Measurements from ENCODE around the gene SLC52A1. TPM values are rescaled to one million over a fixed set of nuclear protein-coding genes. Genes with fewer than 3 reads are reported as not detected.

The SLC52A1 gene
- total and polyA plus RNA-seq, 2 of the 13 experiments (the other 11 are each of a cell fraction or from before 2014, with no cell fraction given), result 0.03 to 0.13 TPM

DNA sequence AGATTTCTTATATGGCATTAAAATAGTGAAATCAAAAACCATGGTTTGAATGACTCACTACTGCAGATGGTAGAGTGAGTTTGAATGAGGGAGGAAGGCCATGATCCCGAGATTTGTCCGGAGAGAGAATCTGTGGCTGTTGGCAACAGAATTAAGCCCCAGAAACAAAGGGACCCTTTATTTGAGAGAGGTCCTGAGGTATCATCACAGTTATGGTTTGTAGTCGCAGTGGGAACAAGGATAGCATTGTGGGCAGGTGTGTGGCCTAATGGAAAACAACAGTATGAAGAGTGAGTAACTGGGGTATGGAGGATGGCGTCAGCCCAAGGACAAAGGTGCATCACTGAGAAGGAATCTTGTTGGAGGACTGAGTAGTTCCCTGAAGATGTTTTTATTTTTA is 34.5 kb upstream of the SLC52A1 start (continued):
- TF ChIP-seq, protein P1, sequence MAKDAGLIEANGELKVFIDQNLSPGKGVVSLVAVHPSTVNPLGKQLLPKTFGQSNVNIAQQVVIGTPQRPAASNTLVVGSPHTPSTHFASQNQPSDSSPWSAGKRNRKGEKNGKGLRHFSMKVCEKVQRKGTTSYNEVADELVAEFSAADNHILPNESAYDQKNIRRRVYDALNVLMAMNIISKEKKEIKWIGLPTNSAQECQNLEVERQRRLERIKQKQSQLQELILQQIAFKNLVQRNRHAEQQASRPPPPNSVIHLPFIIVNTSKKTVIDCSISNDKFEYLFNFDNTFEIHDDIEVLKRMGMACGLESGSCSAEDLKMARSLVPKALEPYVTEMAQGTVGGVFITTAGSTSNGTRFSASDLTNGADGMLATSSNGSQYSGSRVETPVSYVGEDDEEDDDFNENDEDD (CRISPR knock-in tag; IDR thresholded peaks at IDR 0.05; ENCODE audit: borderline replicate concordance), result no peak
- TF ChIP-seq PAXIP1 (CRISPR knock-in tag; conservative IDR thresholded peaks at IDR 0.05) (0 out of 2 replicates have a peak, but pooled peaks have one; percentile 18), MEF2D (CRISPR knock-in tag; IDR thresholded peaks at IDR 0.05) (no peak), ARID3A (IDR thresholded peaks at IDR 0.05; ENCODE audit: low read depth, low read length) (0 out of 2 replicates have a peak, but pooled peaks have one; percentile 34), ZC3H13 (CRISPR knock-in tag; IDR thresholded peaks at IDR 0.05) (no peak), NPAS2 (CRISPR knock-in tag; IDR thresholded peaks at IDR 0.05; ENCODE audit: borderline replicate concordance) (no peak), REST (IDR thresholded peaks at IDR 0.05; ENCODE audit: borderline replicate concordance in 1 of 2, low read depth in 1 of 2, low read length in 2 of 2) (no peak), ZBTB44 (CRISPR knock-in tag; IDR thresholded peaks at IDR 0.05) (no peak), ZNF251 (CRISPR knock-in tag; IDR thresholded peaks at IDR 0.05) (no peak), GFI1 (CRISPR knock-in tag; IDR thresholded peaks at IDR 0.05; ENCODE audit: borderline replicate concordance) (no peak), ZNF558 (CRISPR knock-in tag; IDR thresholded peaks at IDR 0.05; ENCODE audit: borderline replicate concordance) (no peak), ZFP82 (CRISPR knock-in tag; IDR thresholded peaks at IDR 0.05; ENCODE audit: borderline replicate concordance) (no peak), FOXA1 (IDR thresholded peaks at IDR 0.05) (no peak), FOXA1 (CRISPR knock-in tag; IDR thresholded peaks at IDR 0.05) (no peak), CREB1 (IDR thresholded peaks at IDR 0.05) (no peak), CREB1 (CRISPR knock-in tag; IDR thresholded peaks at IDR 0.05) (0 out of 2 replicates have a peak, but pooled peaks have one; percentile 26), RFX1 (IDR thresholded peaks at IDR 0.05) (0 out of 2 replicates have a peak, but pooled peaks have one; percentile 5)
- TF ChIP-seq, protein P2, sequence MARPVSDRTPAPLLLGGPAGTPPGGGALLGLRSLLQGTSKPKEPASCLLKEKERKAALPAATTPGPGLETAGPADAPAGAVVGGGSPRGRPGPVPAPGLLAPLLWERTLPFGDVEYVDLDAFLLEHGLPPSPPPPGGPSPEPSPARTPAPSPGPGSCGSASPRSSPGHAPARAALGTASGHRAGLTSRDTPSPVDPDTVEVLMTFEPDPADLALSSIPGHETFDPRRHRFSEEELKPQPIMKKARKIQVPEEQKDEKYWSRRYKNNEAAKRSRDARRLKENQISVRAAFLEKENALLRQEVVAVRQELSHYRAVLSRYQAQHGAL (CRISPR knock-in tag; IDR thresholded peaks at IDR 0.05; ENCODE audit: not compliant biosample characterization), result no peak

Data from HepG2 (cell line).